Measurements from ENCODE around the gene REM1.
"Not testable (repeated sequence)": the region's sequence is repeated elsewhere in the genome, so short reads cannot be mapped to it uniquely, and the experiment has no call there.

The REM1 gene

DNA sequence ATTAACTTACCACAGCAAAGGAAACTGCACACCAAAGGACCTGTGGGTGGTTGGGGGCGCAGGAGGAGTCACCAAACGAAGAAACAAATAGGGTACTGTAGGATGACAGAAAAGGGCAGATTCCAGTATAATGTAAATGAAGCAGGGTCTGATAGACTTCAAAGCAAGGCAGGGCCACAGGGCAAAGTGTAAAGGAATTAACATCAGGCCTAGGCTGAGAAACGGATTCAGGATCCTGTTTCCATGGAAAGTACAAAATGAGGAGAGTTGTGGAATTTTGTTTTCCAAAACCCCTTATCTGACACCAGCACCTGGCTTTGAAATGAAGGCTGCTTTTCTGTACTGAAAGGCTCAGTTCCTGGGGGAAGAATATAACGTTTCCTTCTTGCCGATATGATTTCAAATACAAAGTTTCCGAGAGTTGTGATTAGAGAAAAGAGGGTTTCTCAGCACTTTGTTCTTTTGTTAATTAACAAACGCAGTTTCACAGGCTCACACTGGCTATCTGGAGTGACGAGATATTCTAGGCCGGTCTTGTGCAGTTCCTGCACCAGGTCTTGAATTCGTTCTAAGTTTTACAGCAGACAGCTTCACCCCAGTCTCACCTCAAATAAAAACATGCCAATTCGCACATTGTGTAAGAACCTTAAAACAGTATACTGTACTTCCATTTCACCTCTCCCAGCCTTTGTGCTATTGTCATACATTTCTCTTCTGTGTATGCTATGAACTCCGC lies 28.8 kb upstream of the REM1 start:
- no peak for DNase-seq (ENCODE audit: low read depth, low spot score)
- in situ Hi-C loops (cut with HindIII; ENCODE audit: low sequenced_read_pairs), result no loop called here
- no peak overlapping the region for H3K4me3 ChIP-seq (ENCODE audit: low read depth, low read length)
- TF ChIP-seq, protein P1, sequence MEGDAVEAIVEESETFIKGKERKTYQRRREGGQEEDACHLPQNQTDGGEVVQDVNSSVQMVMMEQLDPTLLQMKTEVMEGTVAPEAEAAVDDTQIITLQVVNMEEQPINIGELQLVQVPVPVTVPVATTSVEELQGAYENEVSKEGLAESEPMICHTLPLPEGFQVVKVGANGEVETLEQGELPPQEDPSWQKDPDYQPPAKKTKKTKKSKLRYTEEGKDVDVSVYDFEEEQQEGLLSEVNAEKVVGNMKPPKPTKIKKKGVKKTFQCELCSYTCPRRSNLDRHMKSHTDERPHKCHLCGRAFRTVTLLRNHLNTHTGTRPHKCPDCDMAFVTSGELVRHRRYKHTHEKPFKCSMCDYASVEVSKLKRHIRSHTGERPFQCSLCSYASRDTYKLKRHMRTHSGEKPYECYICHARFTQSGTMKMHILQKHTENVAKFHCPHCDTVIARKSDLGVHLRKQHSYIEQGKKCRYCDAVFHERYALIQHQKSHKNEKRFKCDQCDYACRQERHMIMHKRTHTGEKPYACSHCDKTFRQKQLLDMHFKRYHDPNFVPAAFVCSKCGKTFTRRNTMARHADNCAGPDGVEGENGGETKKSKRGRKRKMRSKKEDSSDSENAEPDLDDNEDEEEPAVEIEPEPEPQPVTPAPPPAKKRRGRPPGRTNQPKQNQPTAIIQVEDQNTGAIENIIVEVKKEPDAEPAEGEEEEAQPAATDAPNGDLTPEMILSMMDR (IDR thresholded peaks at IDR 0.05; ENCODE audit: low read depth, low read length), result no peak

DNA sequence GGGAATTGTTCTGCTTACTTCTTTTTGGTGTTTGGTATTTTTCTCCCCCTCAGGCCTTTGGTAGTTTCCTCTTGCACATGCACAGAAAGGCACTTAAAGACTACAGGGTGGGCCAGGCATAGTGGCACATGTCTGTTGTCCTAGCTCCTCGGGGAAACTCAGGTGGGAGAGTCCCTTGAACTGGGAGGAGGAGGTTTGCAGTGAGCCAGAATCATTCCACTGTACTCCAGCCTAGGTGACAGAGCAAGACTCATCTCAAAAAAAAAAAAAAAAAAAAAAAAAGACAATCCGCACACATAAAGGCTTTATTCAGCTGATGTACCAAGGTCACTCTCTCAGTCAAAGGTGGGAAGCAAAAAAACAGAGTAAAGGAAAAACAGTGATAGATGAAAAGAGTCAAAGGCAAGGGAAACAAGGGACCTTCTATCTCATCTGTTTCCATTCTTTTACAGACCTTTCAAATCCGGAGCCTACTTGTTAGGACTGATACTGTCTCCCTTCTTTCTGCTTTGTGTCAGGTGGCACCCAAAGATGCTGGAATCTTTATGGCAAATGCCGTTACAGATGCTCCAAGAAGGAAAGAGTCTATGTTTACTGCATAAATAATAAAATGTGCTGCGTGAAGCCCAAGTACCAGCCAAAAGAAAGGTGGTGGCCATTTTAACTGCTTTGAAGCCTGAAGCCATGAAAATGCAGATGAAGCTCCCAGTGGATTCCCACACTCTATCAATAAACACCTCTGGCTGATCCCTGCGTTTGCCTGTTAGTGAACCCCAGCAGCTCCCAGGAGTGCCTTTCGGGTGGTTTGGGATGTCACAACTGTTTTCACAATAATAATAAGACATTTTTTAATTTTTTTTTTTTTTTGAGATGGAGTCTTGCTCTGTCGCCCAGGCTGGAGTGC lies 25.3 kb upstream of the REM1 start:
- TF ChIP-seq, protein P1 (IDR thresholded peaks at IDR 0.05; ENCODE audit: low read depth, low read length), result no peak
- in situ Hi-C loops (cut with HindIII; ENCODE audit: low sequenced_read_pairs), result no loop called here
- DNase-seq (ENCODE audit: low read depth, low spot score), result no peak
- H3K4me3 ChIP-seq (ENCODE audit: low read depth, low read length), result no peak overlapping the region

DNA sequence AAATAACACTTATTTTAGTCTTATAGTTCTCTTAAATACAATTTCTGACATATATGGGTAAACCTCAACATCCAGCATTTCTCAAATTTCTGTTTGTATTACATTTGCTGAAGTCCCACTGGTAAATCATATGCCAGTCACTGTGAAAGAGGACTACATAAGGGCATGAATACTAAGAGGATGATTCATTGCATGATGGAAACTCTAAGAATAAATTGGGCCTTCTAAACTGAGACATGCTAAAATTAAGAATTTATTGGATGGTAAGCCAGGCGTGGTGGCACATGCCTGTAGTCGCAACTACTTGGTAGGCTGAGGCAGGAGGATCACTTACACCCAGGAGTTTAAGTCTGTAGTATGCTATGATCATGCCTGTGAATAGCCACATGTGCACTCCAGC lies 22.5 kb upstream of the REM1 start:
- H3K4me3 ChIP-seq (ENCODE audit: low read depth, low read length), result no peak overlapping the region
- TF ChIP-seq, protein P1 (IDR thresholded peaks at IDR 0.05; ENCODE audit: low read depth, low read length), result no peak
- in situ Hi-C loops (cut with HindIII; ENCODE audit: low sequenced_read_pairs), result no loop called here
- DNase-seq (ENCODE audit: low read depth, low spot score), result no peak

DNA sequence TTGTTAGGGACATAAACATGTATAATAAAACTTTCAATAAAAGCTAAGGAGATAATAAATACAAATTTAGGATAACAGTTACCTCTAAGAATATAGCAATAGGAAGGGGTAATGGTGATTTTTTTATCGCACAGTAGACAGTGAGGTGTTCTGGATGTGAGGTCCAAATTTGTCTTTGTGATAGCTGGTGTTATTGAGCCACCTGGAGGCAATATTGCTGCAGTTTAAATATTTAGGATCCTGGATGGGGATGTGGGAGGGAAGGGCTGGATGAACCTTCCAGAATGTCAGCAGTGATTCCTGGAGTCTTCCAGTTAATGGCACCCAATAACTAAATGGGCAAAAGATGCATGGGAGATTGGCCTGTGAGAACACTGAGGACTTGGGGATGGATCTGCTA lies 20.7 kb upstream of the REM1 start:
- in situ Hi-C loops (cut with HindIII; ENCODE audit: low sequenced_read_pairs), result no loop called here
- TF ChIP-seq, protein P1 (IDR thresholded peaks at IDR 0.05; ENCODE audit: low read depth, low read length), result no peak
- no peak for DNase-seq (ENCODE audit: low read depth, low spot score)
- H3K4me3 ChIP-seq (ENCODE audit: low read depth, low read length), result no peak overlapping the region

DNA sequence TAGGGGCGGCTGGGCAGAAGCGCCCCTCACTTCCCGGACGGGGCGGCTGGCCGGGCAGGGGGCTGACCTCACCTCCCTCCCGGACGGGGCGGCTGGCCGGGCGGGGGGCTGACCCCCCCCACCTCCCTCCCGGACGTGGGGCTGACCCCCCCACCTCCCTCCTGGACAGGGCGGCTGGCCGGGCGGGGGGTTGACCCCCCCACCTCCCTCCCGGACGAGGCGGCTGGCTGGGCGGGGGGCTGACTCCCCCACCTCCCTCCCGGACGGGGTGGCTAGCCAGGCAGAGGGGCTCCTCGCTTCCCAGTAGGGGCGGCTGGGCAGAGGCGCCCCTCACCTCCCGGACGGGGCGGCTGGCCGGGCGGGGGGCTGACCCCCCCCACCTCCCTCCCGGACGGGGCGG lies 4.1 kb upstream of the REM1 start:
- in situ Hi-C loops (cut with HindIII; ENCODE audit: low sequenced_read_pairs); H3K4me3 ChIP-seq (ENCODE audit: low read depth, low read length); DNase-seq (ENCODE audit: low read depth, low spot score): not testable (repeated sequence)

DNA sequence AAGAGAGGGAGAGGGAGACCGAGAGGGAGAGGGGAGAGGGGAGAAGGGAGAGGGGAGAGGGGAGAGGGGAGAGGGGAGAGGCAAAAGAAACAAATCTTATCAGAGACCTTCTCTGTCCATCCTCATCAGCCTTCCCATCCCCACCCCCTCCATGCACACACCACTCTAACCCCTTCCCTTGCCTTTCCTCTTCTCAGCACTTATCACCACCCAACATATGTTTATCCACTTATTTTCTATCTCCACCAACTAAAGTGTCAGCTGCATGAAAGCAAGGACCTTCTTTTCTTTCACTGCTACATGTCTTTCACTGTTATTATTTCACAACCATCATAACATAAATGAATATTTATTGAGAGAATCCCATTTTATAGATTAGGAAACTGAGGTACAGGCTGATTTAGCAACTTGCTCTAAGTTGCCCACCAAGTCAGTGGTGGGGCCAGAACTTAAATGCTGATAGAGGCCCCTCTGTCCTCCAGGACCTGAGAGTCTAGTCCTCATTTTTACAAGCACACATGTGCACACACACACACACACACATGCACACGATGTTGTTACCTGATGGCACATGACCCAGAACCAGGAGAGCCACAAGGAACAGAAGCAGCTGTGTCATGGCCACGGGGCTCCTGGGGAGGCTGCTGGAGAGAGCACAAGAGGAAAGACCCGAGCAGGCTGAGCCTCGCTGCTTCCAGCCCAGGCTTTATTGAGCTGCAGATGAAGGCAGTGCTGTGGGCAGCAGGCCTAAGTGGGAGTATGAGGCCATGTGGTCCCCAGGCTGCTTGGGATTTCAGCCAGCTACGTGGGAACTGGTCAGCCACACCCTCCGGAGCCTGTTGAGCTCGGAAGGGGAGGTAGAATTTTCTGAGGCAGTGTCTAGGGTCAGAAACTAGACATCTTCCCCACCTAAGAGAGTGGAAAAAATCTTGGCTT lies 2.4 kb upstream of the REM1 start:
- TF ChIP-seq, protein P1 (IDR thresholded peaks at IDR 0.05; ENCODE audit: low read depth, low read length), result no peak
- in situ Hi-C loops (cut with HindIII; ENCODE audit: low sequenced_read_pairs), result no loop called here
- no peak for DNase-seq (ENCODE audit: low read depth, low spot score)
- H3K4me3 ChIP-seq (ENCODE audit: low read depth, low read length), result no peak overlapping the region

Data from astrocyte of the spinal cord (primary cell).